Activated CD4-positive, alpha-beta T cell treated with anti-CD3 and anti-CD28 coated beads, Interleukin-2, amount 10 ng/mL, durations not matched to agents 24 days and 14 days (primary cell): ENCODE data around the gene XRRA1. TPM values are rescaled to one million over a fixed set of nuclear protein-coding genes. Genes with fewer than 3 reads are reported as not detected.
A peak's percentile ranks its signal among the peaks of the same experiment; 100 is the strongest.
"Not testable (repeated sequence)": the region's sequence is repeated elsewhere in the genome, so short reads cannot be mapped to it uniquely, and the experiment has no call there.

ENCODE experiments used
- DNase-seq: peaks from one replicate; pipeline ENCODE4 v3.0.0; 2022
- H3K27ac Mint-ChIP-seq: one replicate; pipeline ENCODE4 v1.8.0; 2022; ENCODE audit warnings: mild to moderate bottlenecking, mixed read lengths
- H3K27me3 Mint-ChIP-seq: one replicate; pipeline ENCODE4 v1.8.0; 2022; ENCODE audit warnings: mixed read lengths
- H3K36me3 Mint-ChIP-seq: one replicate; pipeline ENCODE4 v1.8.0; 2022; ENCODE audit warnings: low read depth, mild to moderate bottlenecking, mixed read lengths
- H3K4me1 Mint-ChIP-seq: one replicate; pipeline ENCODE4 v1.8.0; 2021; ENCODE audit warnings: mixed read lengths
- H3K4me3 Mint-ChIP-seq: one replicate; pipeline ENCODE4 v1.8.0; 2022; ENCODE audit warnings: mild to moderate bottlenecking, moderate library complexity, mixed read lengths
- H3K9me3 Mint-ChIP-seq: one replicate; pipeline ENCODE4 v1.8.0; 2021; ENCODE audit warnings: mixed read lengths
- intact Hi-C: fragments of 100-400 bp; cut with micrococcal nuclease; formaldehyde crosslinking; loops from one replicate; pipeline ENCODE4 v1.15.1; 2023
- total RNA-seq: library from RNA; stranded (reverse); gene quantifications from 2 replicates; pipeline ENCODE4 v1.2.3, GENCODE V29; 2022

Gene XRRA1, protein sequence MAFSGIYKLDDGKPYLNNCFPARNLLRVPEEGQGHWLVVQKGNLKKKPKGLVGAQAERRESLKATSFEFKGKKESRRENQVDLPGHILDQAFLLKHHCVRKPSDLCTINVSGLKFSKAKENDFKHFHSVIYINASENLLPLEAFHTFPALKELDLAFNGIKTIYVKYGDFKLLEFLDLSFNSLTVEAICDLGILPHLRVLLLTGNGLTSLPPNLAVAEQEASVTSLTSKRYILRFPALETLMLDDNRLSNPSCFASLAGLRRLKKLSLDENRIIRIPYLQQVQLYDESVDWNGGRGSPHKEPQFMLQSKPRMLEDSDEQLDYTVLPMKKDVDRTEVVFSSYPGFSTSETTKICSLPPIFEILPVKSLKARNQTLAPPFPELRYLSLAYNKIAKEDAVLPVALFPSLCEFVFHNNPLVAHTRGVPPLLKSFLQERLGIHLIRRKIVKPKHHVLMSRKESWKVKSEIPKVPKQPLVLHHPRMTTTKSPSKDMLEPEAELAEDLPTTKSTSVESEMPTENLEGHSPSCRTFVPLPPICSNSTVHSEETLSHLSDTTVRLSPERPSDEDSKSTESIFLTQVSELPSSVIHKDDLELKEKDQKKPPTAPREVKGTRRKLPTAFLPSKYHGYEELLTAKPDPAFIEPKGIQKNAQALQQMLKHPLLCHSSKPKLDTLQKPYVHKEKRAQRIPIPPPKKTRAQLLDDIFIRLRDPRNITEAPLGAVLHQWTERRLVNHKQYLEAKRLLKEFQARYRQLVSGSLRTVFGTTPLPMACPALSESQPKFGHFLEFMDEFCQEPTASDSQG
- 11.0 and 11.4 TPM in 2 replicates for total RNA-seq

DNA sequence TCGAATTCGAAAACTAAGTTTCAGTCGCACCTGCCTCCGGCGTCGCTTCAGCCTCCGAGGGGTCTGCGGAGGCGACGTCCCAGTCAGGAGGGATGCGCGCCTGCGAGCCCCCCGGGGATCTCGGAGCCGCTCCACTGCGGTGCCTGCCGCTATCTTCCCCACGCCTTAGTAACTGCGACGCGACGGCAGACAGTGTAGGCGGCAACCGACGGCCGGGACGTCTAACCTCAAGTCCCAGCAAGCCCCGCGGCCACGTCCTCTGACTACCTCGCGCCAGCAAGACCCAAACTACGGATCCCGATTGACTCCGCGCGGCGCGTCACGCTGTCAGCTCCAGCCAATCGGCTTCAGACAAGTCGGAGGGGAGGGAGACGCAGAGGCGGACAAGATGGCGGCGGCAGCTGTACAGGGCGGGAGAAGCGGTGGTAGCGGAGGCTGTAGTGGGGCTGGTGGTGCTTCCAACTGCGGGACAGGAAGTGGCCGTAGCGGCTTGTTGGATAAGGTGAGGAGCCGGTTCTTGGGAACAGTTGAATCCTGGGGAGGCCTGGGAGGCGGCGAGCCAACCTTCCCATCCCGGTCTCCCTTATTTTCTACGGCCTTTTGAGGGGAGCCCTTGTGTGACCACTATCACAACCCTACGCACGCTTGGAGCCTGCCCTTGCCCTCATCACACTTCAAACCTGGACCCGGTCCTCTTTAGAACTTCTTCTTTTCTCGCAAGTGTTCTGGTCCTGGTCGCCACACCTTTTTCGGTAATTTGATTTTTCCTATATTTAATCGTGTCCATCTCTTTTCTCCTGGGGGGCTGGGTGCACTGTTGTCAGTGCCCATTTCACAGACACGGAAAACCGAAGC lies at the start of gene XRRA1, which contains the start of gene SPCS2:
Gene XRRA1, minus strand, starts transcription at position 194 of the 855 bp plus-strand sequence. CDS start 8,213 bp downstream, outside the sequence.
Gene SPCS2, plus strand, starts transcription at position 369 of the 855 bp plus-strand sequence. Its CDS starts 20 bp downstream, at position 389.
- H3K27me3 Mint-ChIP-seq = no peaks in the 10 kb centered on the region
- DNase-seq = peak; percentile 99
- intact Hi-C loops = loop anchor here (1.0 to 2.0 kb wide), 4 partner anchors 20 to 292 kb away; partner anchors contain the start of genes NEU3, RNF169 and TPBGL
- H3K36me3 Mint-ChIP-seq = peaks cover 42% of the 10 kb centered on the region
- H3K4me3 Mint-ChIP-seq = peak within 1 kb of the TSS; percentile 91
- H3K27ac Mint-ChIP-seq = peak within 1 kb of the TSS; percentile 89
- H3K9me3 Mint-ChIP-seq = no peaks in the 10 kb centered on the region
- peaks cover 37% of the 10 kb centered on the region for H3K4me1 Mint-ChIP-seq

DNA sequence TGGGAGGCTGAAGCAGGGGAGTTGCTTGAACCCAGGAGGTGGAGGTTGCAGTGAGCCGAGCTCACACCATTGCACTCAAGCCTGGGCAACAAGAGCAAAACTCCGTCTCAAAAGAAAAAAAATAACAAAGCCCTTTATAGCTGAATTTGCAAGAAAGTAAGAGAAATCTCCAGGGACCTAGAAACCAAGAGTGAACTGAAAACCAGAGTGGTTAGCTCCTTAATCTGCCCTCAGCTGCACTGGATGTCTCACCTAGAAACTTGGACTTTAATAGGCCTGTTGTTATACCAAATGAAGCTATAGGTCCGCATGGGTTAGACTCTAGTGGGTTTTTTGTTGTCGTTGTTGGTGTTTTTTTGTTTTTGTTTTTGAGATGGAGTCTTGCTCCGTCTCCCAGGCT lies 44.0 kb upstream of the XRRA1 start:
- no peak for DNase-seq
- intact Hi-C loops = no loop called here
- Mint-ChIP-seq H3K36me3 (peaks cover 26% of the 10 kb centered on the region), H3K9me3 (no peaks in the 10 kb centered on the region), H3K4me3 (no peak overlapping the region), H3K27me3 (no peaks in the 10 kb centered on the region), H3K4me1 (peaks cover 30% of the 10 kb centered on the region), H3K27ac (no peak overlapping the region)

DNA sequence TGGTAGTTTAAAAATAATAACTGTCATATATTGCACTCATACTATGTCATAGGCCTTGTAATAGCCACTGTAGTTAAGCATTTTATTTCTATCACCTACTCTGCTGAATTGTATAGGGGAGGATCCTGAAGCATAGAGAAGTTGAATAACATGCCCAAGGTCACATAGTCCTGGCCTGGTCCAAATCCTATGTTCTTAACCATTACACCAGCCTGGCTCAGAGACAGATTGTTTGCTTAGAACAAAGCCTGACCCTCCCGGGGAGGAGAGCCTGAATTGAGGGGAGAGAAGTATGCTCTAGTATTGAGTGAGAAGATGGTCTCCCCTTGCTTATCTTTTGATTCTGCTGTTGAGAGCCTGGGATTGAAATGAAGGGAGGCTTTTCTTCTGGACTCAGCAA lies 42.0 kb upstream of the XRRA1 start:
- H3K4me3 Mint-ChIP-seq = no peak overlapping the region
- peaks cover 12% of the 10 kb centered on the region for H3K36me3 Mint-ChIP-seq
- H3K27ac Mint-ChIP-seq = no peak overlapping the region
- DNase-seq = no peak
- H3K4me1 Mint-ChIP-seq = peaks cover 30% of the 10 kb centered on the region
- no peaks in the 10 kb centered on the region for H3K27me3 Mint-ChIP-seq
- no peaks in the 10 kb centered on the region for H3K9me3 Mint-ChIP-seq
- intact Hi-C loops = no loop called here

DNA sequence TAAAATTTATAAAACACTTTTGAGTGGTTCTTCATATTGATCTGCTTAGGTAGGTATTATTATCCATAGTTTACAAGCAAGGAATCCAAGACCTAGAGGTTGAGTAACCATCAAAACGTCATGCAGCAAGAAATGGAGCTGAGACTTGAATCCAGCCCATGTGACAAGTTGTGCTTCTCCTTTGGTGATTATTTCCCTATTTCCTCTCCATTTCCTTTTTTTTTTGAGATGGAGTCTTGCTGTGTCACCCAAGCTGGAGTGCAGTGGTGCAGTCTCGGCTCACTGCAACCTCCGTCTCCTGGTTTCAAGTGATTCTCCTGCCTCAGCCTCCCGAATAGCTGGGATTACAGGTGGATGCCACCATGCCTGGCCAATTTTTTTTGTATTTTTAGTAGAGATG lies 41.3 kb upstream of the XRRA1 start:
- intact Hi-C loops, H3K27ac Mint-ChIP-seq, DNase-seq, H3K9me3 Mint-ChIP-seq, H3K27me3 Mint-ChIP-seq, H3K36me3 Mint-ChIP-seq: not testable (repeated sequence)
- Mint-ChIP-seq H3K4me1 (peaks cover 30% of the 10 kb centered on the region), H3K4me3 (peak overlapping the region; percentile 97)

DNA sequence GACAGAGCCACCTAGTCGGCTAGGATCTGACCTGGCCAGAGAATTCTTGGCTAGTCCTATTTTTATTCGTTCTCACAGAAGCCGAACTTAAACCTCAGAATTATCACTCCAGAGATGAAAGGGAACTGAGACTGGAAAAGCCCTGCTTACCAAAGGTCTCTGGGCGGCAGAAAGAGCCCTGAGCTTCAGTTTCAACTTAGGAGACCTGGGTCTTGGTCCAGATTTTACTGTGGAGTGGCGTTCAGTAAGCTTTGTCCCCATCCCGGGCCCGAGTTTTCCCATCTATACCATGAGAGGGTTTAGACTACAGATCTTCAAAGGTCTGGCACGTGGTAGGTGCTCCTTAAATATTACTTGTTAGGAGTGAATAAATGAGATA lies 40.4 kb upstream of the XRRA1 start:
- no peak for DNase-seq
- no peaks in the 10 kb centered on the region for H3K9me3 Mint-ChIP-seq
- peak overlapping the region; percentile 97 for H3K4me3 Mint-ChIP-seq
- peaks cover 27% of the 10 kb centered on the region for H3K4me1 Mint-ChIP-seq
- H3K27ac Mint-ChIP-seq = peak overlapping the region; percentile 87
- no peaks in the 10 kb centered on the region for H3K27me3 Mint-ChIP-seq
- peaks cover 3% of the 10 kb centered on the region for H3K36me3 Mint-ChIP-seq
- intact Hi-C loops = loop anchor here (5.0 kb wide), 1 partner anchor 62 kb away; no protein-coding TSS in a partner anchor

DNA sequence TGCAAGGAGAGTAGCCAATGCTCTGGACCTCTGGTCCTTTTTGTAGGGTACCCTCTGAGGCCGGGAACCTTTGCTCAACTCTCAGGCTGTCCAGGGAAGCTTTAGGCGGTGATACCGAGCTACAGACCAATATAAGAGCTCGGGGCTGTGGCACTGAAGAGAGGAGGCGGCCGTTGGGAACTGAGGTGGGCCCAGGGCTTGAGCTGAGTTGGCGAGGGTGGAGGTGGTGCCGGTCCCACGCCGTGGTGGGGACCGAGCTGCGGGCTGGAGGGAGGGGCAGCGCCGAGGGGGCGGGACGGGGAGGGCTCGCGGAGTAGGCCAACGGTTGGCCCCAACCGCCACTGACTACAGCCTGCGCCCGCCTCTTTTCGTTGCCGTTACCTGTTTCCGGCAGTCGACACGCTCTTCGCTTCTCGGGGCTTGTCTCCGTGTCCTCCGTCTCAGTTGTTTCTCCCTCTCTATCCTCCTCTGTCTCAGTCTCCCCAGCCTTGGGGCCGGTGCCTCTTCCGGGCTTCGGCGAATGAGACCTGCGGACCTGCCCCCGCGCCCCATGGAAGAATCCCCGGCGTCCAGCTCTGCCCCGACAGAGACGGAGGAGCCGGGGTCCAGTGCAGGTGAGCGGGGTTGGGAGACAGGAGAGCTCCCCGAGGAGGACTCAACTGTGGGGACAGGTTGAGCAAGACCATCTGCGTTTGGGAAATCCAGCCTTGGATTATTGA lies 39.8 kb upstream of the XRRA1 start, which contains the start of gene NEU3:
Gene NEU3, plus strand, starts transcription at position 393 of the 719 bp plus-strand sequence. Its CDS starts 128 bp downstream, at position 521.
- peak within 1 kb of the TSS; percentile 97 for H3K4me3 Mint-ChIP-seq
- H3K36me3 Mint-ChIP-seq = peaks cover 3% of the 10 kb centered on the region
- peaks cover 27% of the 10 kb centered on the region for H3K4me1 Mint-ChIP-seq
- H3K9me3 Mint-ChIP-seq = no peaks in the 10 kb centered on the region
- peak; percentile 95 for DNase-seq
- peak within 1 kb of the TSS; percentile 87 for H3K27ac Mint-ChIP-seq
- intact Hi-C loops = loop anchor here (1.0 to 5.0 kb wide), 2 partner anchors 39 to 61 kb away; partner anchors contain the start of genes SPCS2 and XRRA1
- H3K27me3 Mint-ChIP-seq = no peaks in the 10 kb centered on the region

DNA sequence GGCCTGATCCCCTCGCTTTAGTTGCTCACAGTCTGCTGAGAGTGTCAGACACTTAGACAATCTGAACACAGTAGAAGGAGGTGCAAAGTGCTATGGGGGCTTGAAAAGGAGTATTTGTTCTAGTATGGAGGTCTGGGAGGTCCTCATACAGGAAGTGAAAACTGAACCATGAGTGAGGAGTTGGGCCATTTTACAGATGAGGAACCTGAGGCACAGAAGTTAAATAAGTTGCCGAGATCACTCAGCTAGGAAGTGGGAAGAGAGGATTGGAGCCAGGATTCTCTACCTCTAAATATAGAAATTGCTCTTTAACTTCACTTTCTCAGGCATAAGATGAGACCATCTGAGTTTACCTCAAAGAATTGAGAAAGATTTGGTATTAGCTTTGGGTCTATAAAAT lies 35.8 kb upstream of the XRRA1 start:
- Mint-ChIP-seq H3K27me3 (no peaks in the 10 kb centered on the region), H3K4me1 (peaks cover 6% of the 10 kb centered on the region), H3K36me3 (peaks cover 12% of the 10 kb centered on the region), H3K9me3 (no peaks in the 10 kb centered on the region), H3K4me3 (no peak overlapping the region), H3K27ac (no peak overlapping the region)
- intact Hi-C loops = loop anchor here (5.0 kb wide), 1 partner anchor 57 kb away; no protein-coding TSS in a partner anchor
- DNase-seq = no peak

DNA sequence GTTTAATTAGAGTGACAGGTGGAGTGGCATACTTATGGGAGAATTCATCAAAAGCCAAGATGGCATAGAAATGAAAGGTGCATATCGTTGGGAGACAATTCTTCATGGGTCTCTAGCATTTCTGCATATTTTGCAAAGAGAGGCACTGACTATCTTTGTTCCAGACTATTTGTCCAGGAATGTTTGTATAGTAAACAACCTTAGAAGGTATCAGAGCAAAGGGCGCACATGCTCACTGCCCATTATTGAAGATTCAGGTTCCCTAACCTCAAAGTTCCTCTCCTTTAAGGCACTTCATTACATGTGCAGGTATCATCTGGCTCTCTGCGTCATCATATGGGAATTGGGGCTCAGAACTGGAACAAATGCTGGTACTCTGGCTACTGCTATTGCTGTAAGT lies 35.2 kb upstream of the XRRA1 start:
- H3K27me3 Mint-ChIP-seq = no peaks in the 10 kb centered on the region
- no peak for DNase-seq
- H3K36me3 Mint-ChIP-seq = peaks cover 12% of the 10 kb centered on the region
- H3K27ac Mint-ChIP-seq = no peak overlapping the region
- H3K9me3 Mint-ChIP-seq = no peaks in the 10 kb centered on the region
- intact Hi-C loops = no loop called here
- H3K4me3 Mint-ChIP-seq = no peak overlapping the region
- peaks cover 2% of the 10 kb centered on the region for H3K4me1 Mint-ChIP-seq

DNA sequence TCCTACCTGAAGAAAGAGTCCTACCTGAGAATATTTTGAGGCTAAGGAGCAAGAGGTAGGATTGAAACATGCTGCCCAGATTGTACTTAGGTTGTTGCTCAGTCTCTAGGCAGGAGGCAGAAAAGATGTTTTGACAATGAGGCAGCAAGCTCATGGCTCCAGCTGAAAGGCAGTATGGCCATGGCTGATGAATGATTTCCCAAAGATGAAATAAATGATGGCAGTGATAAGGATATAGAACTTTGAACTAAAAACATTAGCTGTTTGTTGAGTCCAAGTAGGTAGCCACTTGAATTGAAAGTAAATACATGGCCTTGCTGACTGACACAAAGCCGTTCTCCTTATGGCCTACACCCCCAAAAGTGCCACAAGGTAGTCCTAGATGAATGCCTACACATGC lies 33.0 kb upstream of the XRRA1 start:
- H3K4me3 Mint-ChIP-seq = no peak overlapping the region
- no peaks in the 10 kb centered on the region for H3K27me3 Mint-ChIP-seq
- H3K36me3 Mint-ChIP-seq = peaks cover 21% of the 10 kb centered on the region
- intact Hi-C loops = no loop called here
- H3K9me3 Mint-ChIP-seq = no peaks in the 10 kb centered on the region
- no peaks in the 10 kb centered on the region for H3K4me1 Mint-ChIP-seq
- no peak overlapping the region for H3K27ac Mint-ChIP-seq
- no peak for DNase-seq

DNA sequence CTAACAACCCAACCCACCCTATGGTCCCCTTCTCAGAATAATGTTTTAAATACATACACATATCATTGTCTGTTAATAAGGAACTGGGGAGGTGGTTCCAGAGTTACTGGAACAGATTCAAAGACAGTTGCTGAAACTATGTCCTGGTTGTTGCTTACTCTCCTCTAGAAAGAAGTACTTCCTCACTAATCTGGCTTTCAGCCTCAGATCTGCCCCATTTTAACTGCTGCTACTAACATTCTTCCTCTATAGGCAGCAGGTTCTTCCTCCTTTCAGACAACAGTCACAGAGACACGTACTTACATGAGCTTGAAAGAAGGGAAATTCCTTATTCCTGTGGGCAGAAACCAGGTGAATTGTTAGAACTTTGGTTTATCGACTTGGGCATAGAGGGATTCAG lies 31.7 kb upstream of the XRRA1 start:
- no peak for DNase-seq
- intact Hi-C loops = no loop called here
- no peaks in the 10 kb centered on the region for H3K27me3 Mint-ChIP-seq
- H3K9me3 Mint-ChIP-seq = no peaks in the 10 kb centered on the region
- peaks cover 31% of the 10 kb centered on the region for H3K36me3 Mint-ChIP-seq
- H3K4me3 Mint-ChIP-seq = no peak overlapping the region
- no peak overlapping the region for H3K27ac Mint-ChIP-seq
- H3K4me1 Mint-ChIP-seq = no peaks in the 10 kb centered on the region

DNA sequence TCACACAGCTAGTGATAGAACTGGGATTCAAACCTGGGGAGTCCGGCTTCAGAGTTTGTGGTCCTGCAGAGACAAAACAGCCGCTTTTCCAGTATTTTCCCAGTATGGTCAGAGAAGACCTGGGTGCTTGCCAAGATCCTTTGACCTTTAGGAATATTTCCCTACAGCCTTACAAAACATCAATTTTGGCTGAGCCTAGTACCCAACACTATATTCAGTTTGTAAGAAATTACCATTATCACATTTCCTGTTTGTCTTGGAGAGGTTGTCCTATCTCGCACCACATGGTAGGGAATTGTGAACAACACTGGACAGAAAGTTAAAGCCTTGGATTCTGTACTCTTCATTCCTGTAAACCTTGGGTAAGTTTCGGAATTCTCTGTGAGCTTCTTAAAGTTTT lies 29.1 kb upstream of the XRRA1 start:
- peaks cover 8% of the 10 kb centered on the region for H3K4me1 Mint-ChIP-seq
- H3K27ac Mint-ChIP-seq = no peak overlapping the region
- no peaks in the 10 kb centered on the region for H3K9me3 Mint-ChIP-seq
- DNase-seq = no peak
- no peaks in the 10 kb centered on the region for H3K27me3 Mint-ChIP-seq
- H3K36me3 Mint-ChIP-seq = peaks cover 55% of the 10 kb centered on the region
- intact Hi-C loops = no loop called here
- no peak overlapping the region for H3K4me3 Mint-ChIP-seq

DNA sequence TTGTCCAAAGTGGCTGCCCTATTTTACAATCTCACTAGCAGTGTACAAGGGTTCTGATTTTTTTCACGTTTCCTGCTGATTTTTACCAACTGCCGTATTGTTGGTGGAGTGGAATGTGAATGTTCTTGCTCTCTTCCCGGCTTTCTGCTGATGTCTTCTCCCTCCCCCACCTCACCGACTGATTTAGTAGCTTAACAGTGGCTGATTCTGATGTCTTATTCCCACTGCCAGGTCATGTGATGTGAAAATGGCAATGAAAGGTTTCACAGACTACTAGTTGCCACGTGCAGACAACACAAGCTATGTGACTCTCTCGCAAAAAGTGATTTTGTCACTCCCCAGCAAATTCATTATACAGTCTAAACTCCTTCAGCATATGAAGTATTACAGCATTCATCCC lies 22.5 kb upstream of the XRRA1 start:
- H3K4me1 Mint-ChIP-seq = peaks cover 9% of the 10 kb centered on the region
- no peaks in the 10 kb centered on the region for H3K9me3 Mint-ChIP-seq
- no peaks in the 10 kb centered on the region for H3K27me3 Mint-ChIP-seq
- no peak overlapping the region for H3K27ac Mint-ChIP-seq
- H3K4me3 Mint-ChIP-seq = no peak overlapping the region
- intact Hi-C loops = no loop called here
- peaks cover 62% of the 10 kb centered on the region for H3K36me3 Mint-ChIP-seq
- DNase-seq = no peak
